BLaER1 treated with 17β-estradiol and CSF1 and Interleukin-3, amounts not matched to agents 10 nM and 100 nM (cell line): ENCODE data around the gene UBTF.

Experiments
- H3K27ac ChIP-seq, 11 experiments: shearing (Covaris generic); formaldehyde crosslinking; 2 replicates each; pipeline ENCODE4 v1.8.1; 2022
- H3K27me3 ChIP-seq, 11 experiments: shearing (Covaris generic); formaldehyde crosslinking; 2 replicates each; pipeline ENCODE4 v1.8.1; 2022
- H3K36me3 ChIP-seq, 11 experiments: shearing (Covaris generic); formaldehyde crosslinking; 2 replicates each; pipeline ENCODE4 v1.8.1; 2022
- H3K4me1 ChIP-seq, 10 experiments: shearing (Covaris generic); formaldehyde crosslinking; 2 replicates each; pipeline ENCODE4 v1.8.1; 2022
- H3K4me2 ChIP-seq, 11 experiments: shearing (Covaris generic); formaldehyde crosslinking; 2 replicates each; pipeline ENCODE4 v1.8.1; 2022
- H3K4me3 ChIP-seq, 10 experiments: shearing (Covaris generic); formaldehyde crosslinking; 2 replicates each; pipeline ENCODE4 v1.8.1; 2022
- H3K9ac ChIP-seq, 11 experiments: shearing (Covaris generic); formaldehyde crosslinking; 2 replicates each; pipeline ENCODE4 v1.8.1; 2022
- H3K9me3 ChIP-seq, 11 experiments: shearing (Covaris generic); formaldehyde crosslinking; replicated peaks in 1 of 11; 2 replicates each; pipeline ENCODE4 v1.8.1; 2022
- H4K20me1 ChIP-seq, 11 experiments: shearing (Covaris generic); formaldehyde crosslinking; 2 replicates each; pipeline ENCODE4 v1.8.1; 2022
- Cebpa-rat ChIP-seq, 11 experiments: shearing (Covaris generic); IDR thresholded peaks; 2 replicates each; pipeline ENCODE4 v1.8.1; 2022

UBTF gene

GRCh38 chr17:44167181-44167861 lies 52.2 kb downstream of the UBTF start:
- H3K4me1 ChIP-seq, result peaks cover 13 to 47% (median 44%) of the 10 kb centered on the region in 10 experiments

GRCh38 chr17:44164476-44164875 lies 55.0 kb downstream of the UBTF start:
- no peak overlapping the region for H3K27ac ChIP-seq
- H4K20me1 ChIP-seq, result 0 out of 22 replicates have a peak, but pooled peaks cover 0 to 11% (median 0%) of the 10 kb centered on the region in 11 experiments
- peaks cover 0 to 44% (median 15%) of the 10 kb centered on the region in 11 experiments; a peak in 16 of 22 replicates for H3K36me3 ChIP-seq
- peaks cover 15 to 46% (median 31%) of the 10 kb centered on the region in 10 experiments for H3K4me1 ChIP-seq
- no peaks in the 10 kb centered on the region for H3K9me3 ChIP-seq
- no peak overlapping the region for H3K4me3 ChIP-seq
- no peak overlapping the region for H3K9ac ChIP-seq
- no peak overlapping the region for H3K4me2 ChIP-seq
- TF ChIP-seq Cebpa-rat (IDR thresholded peaks at IDR 0.05), result no peak
- H3K27me3 ChIP-seq, result no peaks in the 10 kb centered on the region

More at GRCh38 chr17:44167181-44167861, 52.2 kb downstream of the UBTF start:
- H3K4me2 ChIP-seq, result no peak overlapping the region
- 0 out of 22 replicates have a peak overlapping the region, but pooled peaks of 1 of the 11 experiments have one; percentile 10 for H3K27ac ChIP-seq
- H3K9me3 ChIP-seq, result no peaks in the 10 kb centered on the region
- TF ChIP-seq Cebpa-rat (IDR thresholded peaks at IDR 0.05), result no peak
- peaks cover 0 to 30% (median 0%) of the 10 kb centered on the region in 11 experiments; a peak in 4 of 22 replicates for H4K20me1 ChIP-seq
- peak overlapping the region in 4 of 11 experiments; percentile 25 to 40 (median 31); a peak in 4 of 22 replicates for H3K9ac ChIP-seq
- peaks cover 0 to 23% (median 2%) of the 10 kb centered on the region in 11 experiments; a peak in 16 of 22 replicates for H3K36me3 ChIP-seq
- H3K27me3 ChIP-seq, result no peaks in the 10 kb centered on the region
- H3K4me3 ChIP-seq, result no peak overlapping the region

GRCh38 chr17:44159519-44160210 lies 59.8 kb downstream of the UBTF start:
- H3K27ac ChIP-seq, result peak overlapping the region in 10 of 11 experiments; percentile 32 to 66 (median 52); a peak in 21 of 22 replicates
- no peaks in the 10 kb centered on the region for H3K9me3 ChIP-seq
- no peak for TF ChIP-seq Cebpa-rat (IDR thresholded peaks at IDR 0.05)
- peaks cover 0 to 2% (median 0%) of the 10 kb centered on the region in 11 experiments; a peak in 1 of 22 replicates for H4K20me1 ChIP-seq
- H3K4me1 ChIP-seq, result peaks cover 30 to 50% (median 37%) of the 10 kb centered on the region in 10 experiments
- no peaks in the 10 kb centered on the region for H3K27me3 ChIP-seq
- peaks cover 0 to 82% (median 51%) of the 10 kb centered on the region in 11 experiments; a peak in 19 of 22 replicates for H3K36me3 ChIP-seq
- H3K4me2 ChIP-seq, result peak overlapping the region; percentile 43 to 85 (median 61)
- H3K9ac ChIP-seq, result peak overlapping the region in 9 of 11 experiments; percentile 1 to 42 (median 27); a peak in 9 of 22 replicates
- no peak overlapping the region for H3K4me3 ChIP-seq

- no peaks in the 10 kb centered on the region for H3K9me3 ChIP-seq
- no peak overlapping the region for H3K4me2 ChIP-seq
- no peak for TF ChIP-seq Cebpa-rat (IDR thresholded peaks at IDR 0.05)
- H3K36me3 ChIP-seq, result peaks cover 0 to 86% (median 72%) of the 10 kb centered on the region in 11 experiments; a peak in 19 of 22 replicates
- no peaks in the 10 kb centered on the region for H3K27me3 ChIP-seq
- H4K20me1 ChIP-seq, result peaks cover 0 to 8% (median 0%) of the 10 kb centered on the region in 11 experiments; a peak in 4 of 22 replicates
- peaks cover 31 to 43% (median 37%) of the 10 kb centered on the region in 10 experiments for H3K4me1 ChIP-seq
- H3K27ac ChIP-seq, result no peak overlapping the region
- H3K9ac ChIP-seq, result no peak overlapping the region
- H3K4me3 ChIP-seq, result no peak overlapping the region
Measured at GRCh38 chr17:44155488-44155887, 64.0 kb downstream of the UBTF start.
